ENCODE results near the gene SNORC. TPM values are rescaled to one million over a fixed set of nuclear protein-coding genes. Genes with fewer than 3 reads are reported as not detected.

Gene SNORC
- polyA plus RNA-seq, 3 donors = 0.61 TPM; not detected in 2

GRCh38 chr2:232887171-232887850 lies 17.2 kb downstream of the SNORC start:
- Mint-ChIP-seq H3K4me3 (peak overlapping the region in 1 of 2 donors; percentile 40), H3K27ac (no peak overlapping the region), H3K36me3 (no peaks in the 10 kb centered on the region), H3K9me3 (peaks cover 0 to 3% (median 0%) of the 10 kb centered on the region in 7 donors), H3K4me1 (peaks cover 4% of the 10 kb centered on the region), H3K27me3 (ENCODE audit: low read depth in 3 of 3) (peaks cover 7 to 13% (median 9%) of the 10 kb centered on the region in 3 donors)
- no peak overlapping the region for H2AFZ ChIP-seq (ENCODE audit: insufficient read depth, low read depth, low read length, poor library complexity, severe bottlenecking)
- no peaks in the 10 kb centered on the region for H3K79me2 ChIP-seq (ENCODE audit: insufficient read depth, low read length)
- no peaks in the 10 kb centered on the region for H3K4me1 ChIP-seq (ENCODE audit: control insufficient read depth in 1 of 2, insufficient read depth in 2 of 2, low read length in 2 of 2)
- WGBS (ENCODE audit: insufficient coverage) = 78% methylated on average over 9 of the region's 15 CpGs
- H3K4me3 ChIP-seq (replicated peaks in 1 of 3; ENCODE audit: low read depth in 2 of 3, low read length in 3 of 3) = no peak overlapping the region
- no peak overlapping the region for H3K9ac ChIP-seq (ENCODE audit: insufficient read depth, low read length, poor library complexity, severe bottlenecking)
- no peaks in the 10 kb centered on the region for H3K27me3 ChIP-seq (ENCODE audit: control insufficient read depth in 2 of 2, insufficient read depth in 2 of 2, low read length in 2 of 2)
- no peaks in the 10 kb centered on the region for H4K20me1 ChIP-seq (ENCODE audit: insufficient read depth, low read length)
- no peak overlapping the region for H3K27ac ChIP-seq (ENCODE audit: low read depth in 1 of 2, low read length in 2 of 2)
- H3K36me3 ChIP-seq (replicated peaks in 1 of 2; ENCODE audit: control insufficient read depth in 1 of 2, insufficient read depth in 2 of 2, low read length in 2 of 2) = no peaks in the 10 kb centered on the region
- DNase-seq = no peak
- TF ChIP-seq CTCF (IDR thresholded peaks at IDR 0.05) = no peak
- intact Hi-C loops (cut with micrococcal nuclease) = no loop called here
- H3K4me2 ChIP-seq (replicated peaks; ENCODE audit: extremely low read depth, low read length, poor library complexity, severe bottlenecking) = no peak overlapping the region
- H3K9me3 ChIP-seq (replicated peaks in 1 of 2; ENCODE audit: control insufficient read depth in 1 of 2, insufficient read depth in 1 of 2, low read length in 2 of 2) = no peaks in the 10 kb centered on the region

- Histone ChIP-seq H3K9me3 (replicated peaks in 1 of 2; ENCODE audit: control insufficient read depth in 1 of 2, insufficient read depth in 1 of 2, low read length in 2 of 2) (no peaks in the 10 kb centered on the region), H3K27ac (ENCODE audit: low read depth in 1 of 2, low read length in 2 of 2) (no peak overlapping the region), H3K36me3 (replicated peaks in 1 of 2; ENCODE audit: control insufficient read depth in 1 of 2, insufficient read depth in 2 of 2, low read length in 2 of 2) (no peaks in the 10 kb centered on the region), H4K20me1 (ENCODE audit: insufficient read depth, low read length) (no peaks in the 10 kb centered on the region), H2AFZ (ENCODE audit: insufficient read depth, low read depth, low read length, poor library complexity, severe bottlenecking) (no peak overlapping the region), H3K9ac (ENCODE audit: insufficient read depth, low read length, poor library complexity, severe bottlenecking) (no peak overlapping the region), H3K4me2 (replicated peaks; ENCODE audit: extremely low read depth, low read length, poor library complexity, severe bottlenecking) (no peak overlapping the region), H3K27me3 (ENCODE audit: control insufficient read depth in 2 of 2, insufficient read depth in 2 of 2, low read length in 2 of 2) (no peaks in the 10 kb centered on the region), H3K4me3 (replicated peaks in 1 of 3; ENCODE audit: low read depth in 2 of 3, low read length in 3 of 3) (no peak overlapping the region), H3K4me1 (ENCODE audit: control insufficient read depth in 1 of 2, insufficient read depth in 2 of 2, low read length in 2 of 2) (no peaks in the 10 kb centered on the region), H3K79me2 (ENCODE audit: insufficient read depth, low read length) (no peaks in the 10 kb centered on the region)
- Mint-ChIP-seq H3K27ac (no peak overlapping the region), H3K4me1 (peaks cover 4% of the 10 kb centered on the region), H3K27me3 (ENCODE audit: low read depth in 3 of 3) (peaks cover 8 to 14% (median 11%) of the 10 kb centered on the region in 3 donors), H3K9me3 (peaks cover 0 to 3% (median 0%) of the 10 kb centered on the region in 7 donors), H3K36me3 (no peaks in the 10 kb centered on the region), H3K4me3 (no peak overlapping the region)
- DNase-seq = no peak
- intact Hi-C loops (cut with micrococcal nuclease) = no loop called here
- no peak for TF ChIP-seq CTCF (IDR thresholded peaks at IDR 0.05)
- 82% methylated on average over 20 of the region's 21 CpGs for WGBS (ENCODE audit: insufficient coverage)
Measured at GRCh38 chr2:232888099-232888836, 18.2 kb downstream of the SNORC start.

All from CD14-positive monocyte (primary cell).